C4-2B (cell line): Measurements from ENCODE around the gene POLK.

Experiments used
- ZFX ChIP-seq: fragments of 450-650 bp; IDR thresholded peaks from 2 replicates; pipeline ENCODE4 v1.6.1; 2017
- TF ChIP-seq, protein P1 (sequence below): fragments of 450-650 bp; conservative IDR thresholded peaks from 2 replicates; pipeline ENCODE4 v1.5.1; 2017; ENCODE audit warnings: mild to moderate bottlenecking

- TF ChIP-seq, protein P1, sequence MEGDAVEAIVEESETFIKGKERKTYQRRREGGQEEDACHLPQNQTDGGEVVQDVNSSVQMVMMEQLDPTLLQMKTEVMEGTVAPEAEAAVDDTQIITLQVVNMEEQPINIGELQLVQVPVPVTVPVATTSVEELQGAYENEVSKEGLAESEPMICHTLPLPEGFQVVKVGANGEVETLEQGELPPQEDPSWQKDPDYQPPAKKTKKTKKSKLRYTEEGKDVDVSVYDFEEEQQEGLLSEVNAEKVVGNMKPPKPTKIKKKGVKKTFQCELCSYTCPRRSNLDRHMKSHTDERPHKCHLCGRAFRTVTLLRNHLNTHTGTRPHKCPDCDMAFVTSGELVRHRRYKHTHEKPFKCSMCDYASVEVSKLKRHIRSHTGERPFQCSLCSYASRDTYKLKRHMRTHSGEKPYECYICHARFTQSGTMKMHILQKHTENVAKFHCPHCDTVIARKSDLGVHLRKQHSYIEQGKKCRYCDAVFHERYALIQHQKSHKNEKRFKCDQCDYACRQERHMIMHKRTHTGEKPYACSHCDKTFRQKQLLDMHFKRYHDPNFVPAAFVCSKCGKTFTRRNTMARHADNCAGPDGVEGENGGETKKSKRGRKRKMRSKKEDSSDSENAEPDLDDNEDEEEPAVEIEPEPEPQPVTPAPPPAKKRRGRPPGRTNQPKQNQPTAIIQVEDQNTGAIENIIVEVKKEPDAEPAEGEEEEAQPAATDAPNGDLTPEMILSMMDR = no peak
- TF ChIP-seq ZFX = no peak
Measured at GRCh38 chr5:75536147-75536546, 24.5 kb downstream of the POLK start.
